HuH-7.5 (cell line): ENCODE data around the gene P2RY6.
"Not testable (repeated sequence)": the region's sequence is repeated elsewhere in the genome, so short reads cannot be mapped to it uniquely, and the experiment has no call there.

Experiments used
- DNase-seq: peaks from one replicate; pipeline ENCODE4 v3.0.0; 2011; ENCODE audit warnings: low spot score

The P2RY6 gene

GRCh38 chr11:73260127-73260457, 12.0 kb upstream of the P2RY6 start:
- DNase-seq: no peak

DNA sequence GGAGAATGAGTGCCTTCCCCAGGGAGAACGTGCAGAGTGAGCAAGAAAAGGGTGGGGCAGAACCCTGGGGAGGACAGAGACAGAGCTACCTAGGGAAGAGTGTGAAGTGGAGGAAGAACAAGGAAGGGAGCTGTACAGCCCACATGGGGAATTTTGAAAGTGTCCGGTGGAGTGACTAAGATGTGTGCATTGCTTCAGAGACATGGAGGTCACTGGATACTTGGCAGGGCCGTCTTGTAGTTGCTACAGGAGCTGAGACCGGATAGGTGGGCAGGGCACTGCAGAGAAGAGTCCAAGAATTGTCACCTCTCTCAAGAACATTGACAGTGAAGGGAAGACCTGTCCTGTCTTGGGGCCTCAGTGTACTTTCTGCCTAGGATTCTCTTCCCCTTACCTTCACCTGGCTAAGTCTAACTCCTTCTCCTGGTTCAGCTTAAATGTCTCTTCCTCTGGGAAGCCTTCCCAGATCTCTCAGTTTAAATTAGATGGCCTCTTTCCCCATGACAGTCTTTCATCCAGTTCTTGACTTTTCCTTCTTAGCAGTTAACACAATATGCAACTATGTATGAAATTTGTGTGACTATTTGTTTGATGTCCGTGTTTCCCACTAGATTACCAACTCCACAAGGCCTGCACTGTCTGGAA, 9.2 kb upstream of the P2RY6 start:
- no peak for DNase-seq

- no peak for DNase-seq
Observed at GRCh38 chr11:73263640-73264039, 8.5 kb upstream of the P2RY6 start.

DNA sequence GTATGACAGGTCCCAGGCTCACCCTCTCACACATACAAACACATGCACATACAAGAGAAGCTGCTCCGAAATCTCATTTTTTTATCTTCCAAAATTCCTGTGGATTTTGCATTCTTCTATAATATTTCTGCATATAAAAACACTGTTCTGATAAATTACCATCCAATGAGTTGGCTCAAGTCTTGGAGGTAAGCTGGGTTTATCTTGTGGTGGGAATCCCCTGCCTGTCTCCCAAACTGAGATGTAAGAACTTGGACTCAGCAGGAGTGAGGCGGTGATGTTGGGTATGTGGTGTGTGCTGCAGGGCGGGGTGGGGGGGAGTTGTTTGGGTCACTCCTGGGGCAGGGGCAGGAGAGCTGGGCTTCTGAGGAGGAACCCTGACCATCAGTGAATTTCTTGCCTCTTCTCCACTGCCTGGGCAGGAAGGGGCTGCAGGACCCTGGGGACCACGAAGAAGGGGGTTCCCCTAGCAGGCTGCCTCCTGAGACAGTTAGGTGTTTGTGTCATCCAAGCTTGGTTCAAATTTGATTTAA, 6.8 kb upstream of the P2RY6 start:
- no peak for DNase-seq

GRCh38 chr11:73265853-73266645, 6.1 kb upstream of the P2RY6 start:
- DNase-seq: no peak

DNA sequence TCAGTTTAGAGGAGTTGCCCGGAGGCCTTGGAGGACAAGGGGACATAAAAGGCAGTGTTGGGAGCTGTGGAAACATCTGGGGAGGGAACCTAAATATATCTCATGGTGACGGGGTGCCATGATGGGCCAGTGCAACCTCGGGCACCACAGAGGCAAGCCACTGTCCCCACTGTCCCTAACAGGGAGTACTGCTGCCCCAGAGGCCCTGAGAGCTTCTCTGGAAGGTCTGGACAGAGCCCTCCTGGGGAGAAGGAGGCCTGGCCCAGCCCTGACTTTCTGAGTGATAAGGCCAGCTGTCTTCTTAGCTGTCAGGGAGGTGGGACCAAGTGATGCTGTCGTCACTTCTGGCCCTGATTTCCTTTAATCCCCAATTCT, 5.5 kb upstream of the P2RY6 start:
- DNase-seq: no peak

DNA sequence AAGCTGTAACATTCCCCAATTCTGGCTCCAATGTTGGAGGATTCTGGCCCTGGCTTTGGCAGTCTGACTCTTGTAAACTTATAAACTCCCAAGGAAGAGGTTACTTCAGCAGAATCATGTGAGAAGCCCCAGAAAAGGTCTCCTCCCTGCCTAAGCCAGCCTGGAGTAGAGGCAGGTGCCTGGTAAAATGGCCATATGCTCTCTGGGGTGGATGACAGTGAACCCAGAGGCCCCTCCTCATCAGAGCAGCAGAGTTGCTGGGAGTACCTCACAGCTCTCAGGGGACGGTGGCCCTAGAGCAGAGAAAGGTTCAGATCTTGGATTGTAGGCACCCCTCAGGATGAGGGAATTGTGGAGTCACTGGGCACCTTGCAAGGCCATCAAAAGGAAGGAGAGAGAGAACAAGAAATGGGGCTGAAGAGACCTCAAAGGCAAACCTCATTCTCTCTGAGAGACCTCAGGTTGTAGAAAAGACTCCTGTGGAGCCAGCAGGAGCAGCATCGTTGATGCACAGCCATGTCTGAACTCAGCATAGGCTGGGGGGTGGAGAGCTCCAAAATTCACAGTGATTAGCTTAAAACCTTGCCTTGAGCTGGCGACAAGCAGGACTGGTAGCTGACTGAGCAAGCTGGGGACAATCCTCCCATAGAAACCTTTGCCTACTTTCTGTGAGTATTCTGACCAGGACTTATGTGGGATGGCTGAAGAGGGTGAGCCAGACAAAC, 4.9 kb upstream of the P2RY6 start:
- DNase-seq: no peak

- DNase-seq: no peak
Observed at GRCh38 chr11:73267906-73268540, 4.1 kb upstream of the P2RY6 start.

DNA sequence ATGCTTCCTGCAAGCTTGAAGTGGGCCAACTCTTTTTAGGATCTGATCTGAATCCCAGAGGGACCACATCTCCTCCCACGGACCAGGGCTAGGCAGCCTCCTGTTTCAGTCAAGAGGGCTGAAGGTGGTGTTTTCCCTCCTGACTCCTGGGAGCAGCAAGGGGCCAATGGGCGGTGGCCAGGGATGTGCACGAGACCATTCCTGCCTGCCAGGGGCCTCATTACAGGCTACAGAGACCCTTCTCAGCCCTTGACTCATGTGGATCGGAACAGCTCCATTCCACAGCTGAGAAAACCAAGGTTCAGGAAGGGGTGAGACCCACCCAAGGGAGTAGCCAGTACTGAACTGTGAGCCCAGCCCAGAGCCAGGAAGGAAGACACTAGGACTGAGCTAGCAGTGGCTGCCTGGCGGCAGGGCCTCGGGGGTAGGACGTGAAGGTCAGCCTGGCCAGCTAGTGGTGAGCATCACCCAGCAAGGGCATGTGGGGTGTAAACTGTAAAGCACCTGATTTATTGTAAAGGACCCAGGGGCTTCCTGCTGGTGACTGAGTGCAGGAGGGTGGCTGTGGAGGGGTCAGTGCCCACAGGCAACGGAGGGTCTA, 3.4 kb upstream of the P2RY6 start:
- no peak for DNase-seq

- DNase-seq: no peak
Observed at GRCh38 chr11:73269459-73270015, 2.6 kb upstream of the P2RY6 start.

DNA sequence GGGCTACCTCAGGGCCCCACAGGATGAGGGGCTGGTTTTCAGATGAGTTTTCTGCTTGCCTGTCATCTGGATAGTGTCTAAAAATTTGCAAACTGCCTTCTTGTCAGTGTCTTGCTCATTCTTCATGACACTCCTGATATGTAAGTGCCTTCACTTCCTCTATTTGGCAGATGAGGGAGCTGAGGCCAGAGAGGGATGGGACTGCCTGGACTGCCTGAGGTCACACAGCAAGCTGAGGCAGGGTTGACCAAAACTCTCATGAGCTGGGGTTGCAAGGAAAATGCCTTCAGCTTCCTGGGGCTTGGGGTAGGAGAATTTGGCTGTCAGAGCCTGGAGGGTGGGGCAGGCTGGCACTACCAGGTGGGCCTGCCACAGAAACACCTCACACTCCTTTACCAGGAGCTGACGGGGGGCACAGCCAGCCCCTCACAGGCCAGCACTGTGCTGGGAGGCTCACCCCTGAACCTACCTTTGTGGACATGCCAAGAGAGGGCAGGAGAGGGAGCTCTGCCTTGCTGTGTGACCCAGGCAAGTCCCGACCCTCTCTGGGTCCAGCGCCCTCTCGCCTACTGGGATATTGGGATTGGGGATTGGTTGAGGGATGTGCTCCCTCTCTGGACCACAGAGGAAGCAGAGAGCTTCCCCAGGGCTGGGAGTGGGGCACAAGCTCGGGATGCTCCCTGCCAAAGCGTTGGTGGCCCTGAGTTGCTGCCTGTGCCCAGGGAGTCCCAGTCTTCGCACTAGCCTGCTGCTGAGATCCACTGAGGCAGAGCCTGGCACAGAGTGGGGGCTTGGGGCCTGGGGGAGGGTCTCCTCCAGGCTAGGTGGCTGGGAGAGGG, 1.9 kb upstream of the P2RY6 start:
- no peak for DNase-seq

DNA sequence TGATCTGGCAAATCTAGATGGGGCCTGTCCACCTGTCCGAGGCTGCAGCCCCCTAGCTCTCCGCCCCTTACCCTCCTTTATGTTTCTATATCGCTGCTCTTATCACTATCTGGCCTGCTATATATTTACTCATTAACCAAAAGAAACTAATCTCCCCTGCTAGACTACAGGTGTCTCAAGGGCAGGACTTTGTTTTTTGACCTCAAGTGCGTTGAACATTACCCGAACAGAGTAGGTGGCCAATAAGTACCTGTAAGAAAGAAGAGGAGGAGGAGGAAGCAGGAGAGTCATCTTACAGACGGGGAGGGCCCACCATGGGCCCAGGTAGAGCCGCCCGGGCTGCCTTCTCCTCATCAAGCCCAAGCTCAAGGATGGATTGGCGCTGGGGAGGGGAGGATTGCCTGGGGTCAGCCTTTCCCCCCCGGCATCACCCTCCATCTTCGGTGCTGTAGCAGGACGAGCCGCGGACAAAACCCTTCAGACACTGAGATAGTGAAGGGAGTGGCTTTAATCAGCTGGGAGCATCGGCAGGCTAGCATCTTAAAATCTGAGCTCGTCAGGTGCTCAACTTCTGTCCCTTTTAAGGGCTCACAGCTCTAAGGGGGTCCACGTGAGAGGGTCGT, 1.2 kb upstream of the P2RY6 start:
- no peak for DNase-seq

DNA sequence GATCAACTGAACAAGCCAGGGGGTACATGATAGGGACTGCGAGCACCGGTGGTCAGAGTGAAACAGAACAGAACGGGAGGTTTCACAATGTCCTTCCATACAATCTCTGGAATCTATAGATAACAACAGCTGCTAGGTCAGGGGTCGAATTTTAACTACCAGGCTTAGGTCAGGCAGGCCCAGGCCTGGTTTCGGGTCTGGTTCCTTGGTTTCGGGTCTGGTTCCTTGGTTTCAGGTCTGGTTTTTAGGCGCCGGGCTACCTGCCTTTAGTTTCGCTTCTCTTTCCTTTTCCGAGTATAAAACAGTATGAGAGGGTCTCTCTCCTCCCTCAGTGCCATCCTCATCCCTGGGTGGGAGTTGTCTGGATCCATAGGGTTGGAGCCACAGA, 666 bp upstream of the P2RY6 start:
- DNase-seq: not testable (repeated sequence)

DNA sequence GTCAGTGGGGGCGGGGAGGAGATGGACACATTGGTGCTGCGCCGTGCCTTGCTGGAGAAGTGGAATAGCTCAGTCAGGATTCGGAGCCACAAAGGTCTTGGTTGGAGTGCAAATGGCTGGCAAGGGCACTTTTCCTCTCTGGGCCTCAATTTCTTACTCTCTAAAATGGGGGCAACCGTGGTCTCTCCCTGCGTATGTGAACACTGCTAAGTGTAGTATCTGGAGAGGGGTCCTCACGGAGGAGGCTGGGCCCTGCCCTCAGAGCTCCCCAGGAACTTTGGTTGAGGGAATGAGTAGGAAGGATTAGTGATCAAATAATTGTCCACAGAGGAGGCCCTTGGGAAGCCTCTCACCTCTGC, 521 bp downstream of the P2RY6 start:
- DNase-seq: no peak

GRCh38 chr11:73273222-73273895, 1.2 kb downstream of the P2RY6 start:
- no peak for DNase-seq

DNA sequence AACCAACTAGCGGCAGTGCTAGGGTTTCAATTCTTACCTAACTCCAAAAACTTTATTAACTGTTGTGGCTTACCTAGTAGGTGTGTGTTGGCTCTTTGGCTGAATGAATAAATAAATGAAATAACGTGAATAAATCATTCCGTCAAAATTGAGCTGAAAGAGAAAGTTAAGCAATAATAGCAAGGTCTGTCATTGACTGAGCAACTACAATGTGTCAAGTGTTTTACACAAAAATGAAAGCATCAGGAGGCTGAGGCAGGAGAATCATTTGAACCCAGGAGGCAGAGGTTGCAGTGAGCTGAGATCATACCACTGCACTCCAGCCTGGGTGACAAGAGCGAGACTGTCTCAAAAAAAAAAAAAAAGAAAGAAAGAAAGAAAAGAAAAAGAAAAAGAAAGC, 2.1 kb downstream of the P2RY6 start:
- DNase-seq: not testable (repeated sequence)

GRCh38 chr11:73274722-73275380, 2.7 kb downstream of the P2RY6 start:
- DNase-seq: no peak

DNA sequence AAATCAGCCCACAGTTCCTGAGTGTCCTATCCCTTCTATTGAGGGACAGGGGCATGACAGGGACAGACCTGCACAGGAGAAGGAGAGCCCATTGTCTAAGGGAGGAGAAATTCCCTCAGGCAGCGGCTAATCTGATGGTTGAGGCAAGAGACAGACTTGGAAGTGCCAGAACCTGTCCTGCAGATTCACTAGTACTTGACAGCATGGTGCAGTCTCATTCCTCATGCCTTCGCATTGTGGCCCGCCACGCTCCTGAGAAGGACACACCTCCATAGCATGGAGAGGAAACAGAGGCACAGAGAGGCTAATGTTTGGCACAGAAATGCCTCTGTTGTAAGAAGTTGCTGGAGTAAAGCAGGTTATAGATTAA, 3.2 kb downstream of the P2RY6 start:
- DNase-seq: no peak

- DNase-seq: no peak
Observed at GRCh38 chr11:73277467-73277866, 5.3 kb downstream of the P2RY6 start.

DNA sequence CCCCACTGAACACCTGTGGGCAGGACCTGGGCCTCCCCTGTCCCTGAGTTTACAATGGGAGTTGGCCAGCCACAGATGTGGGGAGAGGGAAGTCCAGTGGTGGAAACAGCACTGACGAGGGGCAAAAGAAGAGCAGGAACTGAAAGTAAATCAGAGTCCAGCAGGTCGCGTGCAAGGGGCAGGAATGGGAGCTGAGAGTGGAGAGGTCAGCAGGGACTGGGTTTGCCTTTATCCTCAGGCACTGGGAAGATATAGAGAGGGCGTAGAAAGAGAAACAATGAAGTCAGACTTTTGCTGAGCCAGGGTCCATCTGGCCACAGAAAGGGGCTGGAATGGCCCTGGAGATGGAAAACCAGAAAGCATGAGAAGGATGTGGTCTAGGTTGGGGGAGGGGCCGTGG, 8.5 kb downstream of the P2RY6 start:
- no peak for DNase-seq
